ENCODE results near the gene AFF1.
"Not testable (repeated sequence)": the region's sequence is repeated elsewhere in the genome, so short reads cannot be mapped to it uniquely, and the experiment has no call there.

Gene AFF1

GRCh38 chr4:87012265-87012953, 77.6 kb downstream of the AFF1 start:
- no peak for DNase-seq (ENCODE audit: low read depth in 2 of 2)

- DNase-seq (ENCODE audit: low read depth in 2 of 2), result not testable (repeated sequence)
Measured at GRCh38 chr4:87012954-87013308, 78.1 kb downstream of the AFF1 start.

- no peak for DNase-seq (ENCODE audit: low read depth in 2 of 2)
Measured at GRCh38 chr4:87014284-87014782, 79.5 kb downstream of the AFF1 start.

DNA sequence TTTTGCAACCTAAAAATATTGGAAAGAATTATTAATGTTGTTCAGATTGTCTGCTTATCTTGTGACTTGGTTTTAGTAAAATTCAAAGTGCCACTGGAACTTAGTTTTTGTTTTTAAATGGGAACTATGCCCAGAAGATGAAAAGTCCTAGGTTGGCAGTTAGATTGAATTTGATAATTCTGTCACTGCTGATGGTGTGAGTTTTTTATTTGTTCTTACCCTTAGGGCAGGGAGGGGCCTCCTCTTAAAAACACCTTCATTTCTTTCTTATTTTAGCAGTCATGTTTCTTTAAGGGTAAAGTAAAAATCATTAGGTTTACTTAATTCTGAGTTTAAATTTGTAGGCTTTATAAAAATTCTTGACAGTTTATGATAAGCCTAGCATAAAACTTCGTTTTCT, 80.6 kb downstream of the AFF1 start:
- no peak for DNase-seq (ENCODE audit: low read depth in 2 of 2)

GRCh38 chr4:87017580-87018342, 83.0 kb downstream of the AFF1 start:
- peak in 1 of 2 donors; percentile 11 for DNase-seq (ENCODE audit: low read depth in 2 of 2)

DNA sequence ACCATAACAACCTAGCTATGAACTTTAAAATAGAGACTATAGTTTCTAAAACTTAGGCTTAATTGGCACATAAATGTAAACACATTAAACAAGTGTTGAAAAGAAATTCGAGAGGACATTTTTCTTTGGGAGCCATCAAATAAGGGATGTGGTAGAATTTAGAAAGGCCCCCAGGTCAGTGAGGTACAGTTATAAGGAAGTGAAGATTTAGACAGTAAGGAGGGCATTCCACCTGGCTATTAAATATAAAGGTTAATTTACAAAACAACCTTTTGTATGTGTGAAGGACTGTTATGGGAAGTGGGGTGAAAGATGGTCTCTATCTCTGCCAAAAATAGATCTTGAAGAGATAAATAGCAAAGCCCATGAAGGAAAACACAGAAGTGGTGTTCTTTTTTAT, 83.9 kb downstream of the AFF1 start:
- DNase-seq (ENCODE audit: low read depth in 2 of 2), result no peak

- DNase-seq (ENCODE audit: low read depth in 2 of 2), result no peak
Measured at GRCh38 chr4:87019246-87019791, 84.5 kb downstream of the AFF1 start.

- DNase-seq (ENCODE audit: low read depth in 2 of 2), result no peak
Measured at GRCh38 chr4:87019898-87020297, 85.1 kb downstream of the AFF1 start.

DNA sequence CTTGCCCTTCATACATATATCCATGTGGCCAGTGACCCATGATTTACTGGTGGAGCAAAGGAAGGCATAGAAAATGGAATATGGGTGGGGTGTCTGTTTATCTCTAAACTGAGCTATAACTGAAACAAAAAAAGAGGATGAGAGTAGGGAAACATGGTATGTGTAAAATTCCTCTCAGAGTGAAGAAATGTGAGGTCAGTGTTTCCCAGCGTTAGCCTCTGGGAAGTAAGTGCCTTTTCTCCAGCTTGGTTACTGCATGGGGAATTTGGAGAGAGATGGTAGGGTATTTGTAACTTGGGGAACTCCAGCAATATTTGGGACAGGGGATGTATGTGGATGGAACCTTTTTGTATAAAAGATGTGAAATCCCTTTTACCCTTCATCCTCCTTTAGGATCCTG, 89.4 kb downstream of the AFF1 start:
- DNase-seq (ENCODE audit: low read depth in 2 of 2), result no peak

- DNase-seq (ENCODE audit: low read depth in 2 of 2), result no peak
Measured at GRCh38 chr4:87025023-87025613, 90.3 kb downstream of the AFF1 start.

DNA sequence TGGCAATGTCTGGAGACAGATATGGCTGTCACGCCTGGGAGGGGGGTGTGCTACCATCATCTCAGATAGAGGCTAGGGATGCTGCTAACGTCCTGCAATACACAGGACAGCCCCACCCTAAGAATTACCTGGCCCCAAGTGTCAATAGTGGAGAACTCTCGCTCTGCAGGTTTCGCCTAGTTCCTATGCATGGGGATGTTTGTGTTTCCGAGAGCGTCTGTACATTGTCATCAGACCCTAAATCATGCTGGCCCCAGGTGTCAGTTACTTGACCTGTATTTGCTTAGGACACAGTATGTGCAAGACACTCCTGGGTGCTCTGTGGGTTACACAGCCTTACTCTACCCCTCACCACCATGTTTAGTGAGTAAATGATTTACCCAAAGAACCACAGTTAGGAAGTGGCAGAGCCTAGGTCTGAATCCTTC, 90.8 kb downstream of the AFF1 start:
- no peak for DNase-seq (ENCODE audit: low read depth in 2 of 2)

DNA sequence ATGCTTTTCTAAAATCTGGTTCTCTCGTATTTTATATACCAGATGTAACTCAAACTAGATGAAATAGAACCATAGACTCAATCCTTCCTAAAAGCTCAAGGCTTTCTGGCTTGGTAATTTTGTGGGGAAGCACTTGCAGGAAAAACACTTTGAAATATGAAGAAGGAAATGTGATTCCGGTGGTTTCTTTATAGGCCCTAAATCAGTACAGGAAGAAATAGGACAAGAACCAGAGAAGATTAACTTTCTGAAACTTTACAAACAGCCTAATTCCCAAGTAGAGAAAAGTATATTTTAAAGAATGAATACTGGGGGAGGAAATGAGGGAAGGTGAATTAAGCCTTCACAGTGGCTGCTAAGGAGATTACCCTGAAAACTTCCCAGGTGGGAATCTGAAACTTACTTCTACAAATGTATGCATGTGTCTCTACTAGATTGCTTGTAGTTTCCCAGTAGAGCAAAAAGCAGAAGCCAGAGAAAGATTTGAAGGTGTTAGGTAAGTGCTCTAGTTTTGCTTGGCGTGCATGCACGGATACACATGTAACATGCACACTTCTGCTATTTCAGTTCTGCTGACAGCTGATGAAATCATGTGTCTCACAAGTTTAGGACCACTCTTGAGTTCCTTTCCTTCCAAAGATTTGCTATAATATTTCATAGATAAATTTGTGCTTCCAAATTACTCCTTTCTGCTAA, 92.1 kb downstream of the AFF1 start:
- DNase-seq (ENCODE audit: low read depth in 2 of 2), result no peak

DNA sequence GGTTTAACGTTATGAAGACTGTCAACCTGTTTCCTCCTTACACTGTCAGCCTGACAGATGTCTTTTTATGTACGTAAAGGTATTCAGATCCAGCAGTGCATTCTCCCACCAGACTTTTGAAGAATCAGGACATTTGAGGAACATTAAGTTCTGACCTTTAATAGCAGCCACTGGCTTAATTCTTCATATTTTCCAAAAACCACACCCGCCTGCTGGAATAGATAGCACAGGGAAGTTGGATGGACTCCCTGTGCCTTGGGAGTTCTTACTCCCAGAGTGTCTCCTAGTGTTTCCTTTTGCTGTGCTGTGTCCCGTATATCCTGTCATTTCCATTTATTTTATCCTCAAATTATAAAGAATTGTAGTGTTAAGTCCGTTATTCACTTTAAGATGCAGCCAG, 94.5 kb downstream of the AFF1 start:
- no peak for DNase-seq (ENCODE audit: low read depth in 2 of 2)

GRCh38 chr4:87030124-87030523, 95.3 kb downstream of the AFF1 start:
- DNase-seq (ENCODE audit: low read depth in 2 of 2), result no peak

- no peak for DNase-seq (ENCODE audit: low read depth in 2 of 2)
Measured at GRCh38 chr4:87030755-87031441, 96.1 kb downstream of the AFF1 start.

GRCh38 chr4:87031920-87032319, 97.1 kb downstream of the AFF1 start:
- no peak for DNase-seq (ENCODE audit: low read depth in 2 of 2)

DNA sequence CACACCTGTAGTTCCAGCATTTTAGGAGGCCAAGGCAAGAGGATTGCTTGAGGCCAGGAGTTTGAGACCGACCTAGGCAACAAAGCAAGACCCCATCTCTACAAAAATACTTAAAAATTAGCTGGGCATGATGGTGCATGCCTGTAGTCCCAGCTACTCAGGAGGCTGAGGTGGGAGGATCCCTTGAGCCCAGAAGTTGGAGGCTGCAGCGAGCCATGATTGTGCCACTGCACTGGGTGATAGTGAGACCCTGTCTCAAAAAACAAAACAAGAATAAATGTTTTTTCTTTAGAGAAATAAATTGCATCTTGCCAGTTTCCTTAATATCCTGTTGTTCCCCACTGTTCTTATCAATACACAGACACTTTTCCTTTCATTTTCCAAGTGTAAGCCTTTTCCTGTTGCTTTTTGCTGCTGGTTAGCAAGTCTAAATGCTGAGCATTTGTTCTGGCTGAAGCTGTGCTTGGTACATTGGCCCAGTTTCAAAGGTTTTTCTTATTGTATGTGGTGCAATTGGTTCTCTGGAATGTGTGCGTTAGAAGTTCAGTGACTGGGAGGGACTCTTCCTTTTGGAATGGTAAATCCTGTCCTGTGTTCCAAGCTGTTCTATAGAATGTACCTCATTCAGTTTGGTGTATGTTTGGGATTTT, 98.2 kb downstream of the AFF1 start:
- no peak for DNase-seq (ENCODE audit: low read depth in 2 of 2)

GRCh38 chr4:87033902-87034301, 99.1 kb downstream of the AFF1 start:
- DNase-seq (ENCODE audit: low read depth in 2 of 2), result no peak

DNA sequence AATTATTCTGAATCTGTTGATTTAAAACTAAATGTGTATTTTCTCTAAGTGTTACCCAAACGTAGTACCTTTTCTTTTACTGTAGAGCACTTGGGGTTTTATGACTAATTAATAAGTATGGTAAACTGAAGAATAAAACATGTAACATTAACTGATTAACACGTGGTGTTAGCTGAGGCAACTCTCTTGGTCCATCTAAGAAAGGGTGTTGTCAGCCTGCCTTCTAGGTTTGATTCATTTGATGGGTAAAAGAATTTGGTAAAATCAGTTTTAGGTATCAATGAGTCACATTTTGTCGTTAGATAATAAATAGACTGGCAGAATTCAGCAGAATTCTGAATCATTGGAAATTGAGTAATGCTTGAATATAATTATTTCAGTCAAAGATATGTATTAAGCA, 99.7 kb downstream of the AFF1 start:
- no peak for DNase-seq (ENCODE audit: low read depth in 2 of 2)

- no peak for DNase-seq (ENCODE audit: low read depth in 2 of 2)
Measured at GRCh38 chr4:87035881-87036509, 101.2 kb downstream of the AFF1 start.

Measured in stimulated activated CD8-positive, alpha-beta memory T cell treated with anti-CD3 and anti-CD28 coated beads, Interleukin-15, amount 100 ng/mL, for 48 hours (primary cell).